Activated T-cell treated with anti-CD3 and anti-CD28 coated beads, Interleukin-2, amount 50 U/mL, for 72 hours (primary cell): Measurements from ENCODE around the gene ANKRD55. TPM values are rescaled to one million over a fixed set of nuclear protein-coding genes. Genes with fewer than 3 reads are reported as not detected.
"Not testable (repeated sequence)": the region's sequence is repeated elsewhere in the genome, so short reads cannot be mapped to it uniquely, and the experiment has no call there.

ENCODE experiments used
- ATAC-seq, 2 donors: fragments of 150-1000 bp; cut with Tn5 transposase; replicated peaks in 1 of 2; 2 replicates each; pipeline ENCODE4 v1.10.0; 2021; ENCODE audit warnings: moderate library complexity in 2 of 2, mild to moderate bottlenecking in 1 of 2
- DNase-seq, 2 donors: peaks; one replicate each; pipeline ENCODE4 v3.0.0; 2021 to 2022; ENCODE audit warnings: mixed read lengths in 1 of 2
- H3K27ac Mint-ChIP-seq: one replicate; pipeline ENCODE4 v1.8.0; 2022; ENCODE audit warnings: mild to moderate bottlenecking, moderate library complexity, mixed read lengths
- H3K27me3 Mint-ChIP-seq: one replicate; pipeline ENCODE4 v1.8.0; 2022; ENCODE audit warnings: low read depth, mixed read lengths
- H3K36me3 Mint-ChIP-seq, 2 donors: one replicate each; pipeline ENCODE4 v1.8.0; 2022; ENCODE audit warnings: mixed read lengths in 2 of 2, mild to moderate bottlenecking in 1 of 2; ENCODE audit not compliant: insufficient read depth in 2 of 2
- H3K4me1 Mint-ChIP-seq: one replicate; pipeline ENCODE4 v1.8.0; 2022; ENCODE audit warnings: low read depth, mixed read lengths
- H3K4me3 Mint-ChIP-seq, 2 donors: one replicate each; pipeline ENCODE4 v1.8.0; 2022; ENCODE audit warnings: mild to moderate bottlenecking in 2 of 2, mixed read lengths in 2 of 2, moderate library complexity in 2 of 2
- H3K9me3 Mint-ChIP-seq, 2 donors: one replicate each; pipeline ENCODE4 v1.8.0; 2022; ENCODE audit warnings: mixed read lengths in 2 of 2
- total RNA-seq, 2 donors: library from RNA; stranded (reverse); gene quantifications; one replicate each; pipeline ENCODE4 v1.2.3, GENCODE V29; 2022

The ANKRD55 gene
- total RNA-seq, 2 donors from 2014 or later, result 0.74 to 3.4 TPM

- Mint-ChIP-seq H3K9me3 (no peaks in the 10 kb centered on the region), H3K27me3 (peaks cover 9% of the 10 kb centered on the region), H3K4me3 (no peak overlapping the region), H3K36me3 (no peaks in the 10 kb centered on the region), H3K27ac (no peak overlapping the region), H3K4me1 (peaks cover 25% of the 10 kb centered on the region)
- ATAC-seq, result no peak
- no peak for DNase-seq
These were observed 34.7 kb upstream of the ANKRD55 start for GRCh38 chr5:56267856-56268255.

DNA sequence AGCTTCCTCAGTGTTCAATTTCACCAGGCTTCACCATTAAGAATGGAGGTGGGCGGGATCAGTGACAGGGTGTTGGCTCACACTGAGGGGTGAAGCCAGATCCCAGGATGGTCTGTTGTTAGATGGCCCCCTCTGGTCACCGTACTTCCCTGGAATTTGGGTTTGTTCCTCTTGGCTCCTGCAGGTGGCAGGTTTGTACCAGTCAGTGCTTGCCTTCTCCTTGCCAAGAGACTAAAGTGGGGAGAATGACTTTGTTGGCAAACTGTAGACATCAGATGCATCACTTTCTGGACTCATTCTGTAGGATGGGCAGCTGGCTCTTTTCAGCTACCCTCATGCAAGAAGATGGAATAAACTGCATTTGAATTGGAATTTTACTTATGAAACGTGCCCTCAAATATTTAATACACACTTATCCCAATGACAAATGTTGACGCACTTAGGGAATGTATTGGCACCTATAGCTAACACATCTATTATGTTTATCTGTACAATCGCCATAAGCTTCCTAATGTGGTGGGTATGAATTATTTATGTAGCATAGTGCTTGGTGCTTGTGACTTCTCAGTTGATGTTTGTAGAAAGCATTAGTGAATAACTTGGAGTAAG lies 31.4 kb upstream of the ANKRD55 start:
- H3K4me1 Mint-ChIP-seq, result peaks cover 5% of the 10 kb centered on the region
- DNase-seq (peak in 1 of 2 donors; percentile 17), ATAC-seq (peak; percentile 25 to 42)
- no peak overlapping the region for H3K27ac Mint-ChIP-seq
- H3K27me3 Mint-ChIP-seq, result peaks cover 13% of the 10 kb centered on the region
- no peaks in the 10 kb centered on the region for H3K9me3 Mint-ChIP-seq
- H3K36me3 Mint-ChIP-seq, result no peaks in the 10 kb centered on the region
- no peak overlapping the region for H3K4me3 Mint-ChIP-seq

- H3K4me1 Mint-ChIP-seq, result no peaks in the 10 kb centered on the region
- H3K4me3 Mint-ChIP-seq, result no peak overlapping the region
- H3K27ac Mint-ChIP-seq, result no peak overlapping the region
- ATAC-seq, result no peak
- no peaks in the 10 kb centered on the region for H3K36me3 Mint-ChIP-seq
- peaks cover 12% of the 10 kb centered on the region for H3K27me3 Mint-ChIP-seq
- DNase-seq, result no peak
- no peaks in the 10 kb centered on the region for H3K9me3 Mint-ChIP-seq
These were observed 29.1 kb upstream of the ANKRD55 start for GRCh38 chr5:56262279-56262678.

GRCh38 chr5:56259002-56259511 lies 25.9 kb upstream of the ANKRD55 start:
- DNase-seq, result peak; percentile 11 to 28
- peak; percentile 97 to 99 for ATAC-seq
- Mint-ChIP-seq H3K36me3 (no peaks in the 10 kb centered on the region), H3K4me1 (no peaks in the 10 kb centered on the region), H3K9me3 (no peaks in the 10 kb centered on the region), H3K4me3 (peak overlapping the region; percentile 40 to 46), H3K27me3 (peaks cover 22% of the 10 kb centered on the region), H3K27ac (no peak overlapping the region)

GRCh38 chr5:56257763-56258529 lies 24.8 kb upstream of the ANKRD55 start:
- not testable (repeated sequence) for H3K27ac Mint-ChIP-seq

DNA sequence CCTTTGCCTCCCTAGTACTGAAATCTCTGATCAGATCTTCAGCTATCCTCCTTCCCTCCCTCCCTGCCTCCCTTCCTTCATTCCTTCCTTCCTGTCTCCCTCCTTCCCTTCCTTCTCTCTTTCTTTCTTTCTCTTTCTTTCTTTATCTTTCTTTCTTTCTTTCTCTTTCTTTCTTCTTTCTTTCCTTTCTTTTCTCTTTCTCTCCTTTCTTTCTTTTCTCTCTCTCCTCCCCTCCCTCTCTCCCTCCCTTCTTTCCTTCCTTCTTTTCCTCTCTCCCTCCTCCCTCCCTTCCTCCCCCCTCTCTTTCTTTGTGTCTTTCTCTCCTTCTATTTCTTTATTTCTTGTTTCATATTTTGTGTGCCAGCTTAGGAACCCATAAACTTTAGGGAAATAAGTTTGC lies 23.9 kb upstream of the ANKRD55 start:
- no peak for DNase-seq
- Mint-ChIP-seq H3K27me3 (peaks cover 16% of the 10 kb centered on the region), H3K4me1 (no peaks in the 10 kb centered on the region)

More at GRCh38 chr5:56257763-56258529, 24.8 kb upstream of the ANKRD55 start:
- H3K9me3 Mint-ChIP-seq, DNase-seq, ATAC-seq, H3K36me3 Mint-ChIP-seq, H3K4me3 Mint-ChIP-seq, H3K4me1 Mint-ChIP-seq: not testable (repeated sequence)
- H3K27me3 Mint-ChIP-seq, result peaks cover 22% of the 10 kb centered on the region

GRCh38 chr5:56255502-56255901 lies 22.4 kb upstream of the ANKRD55 start:
- H3K27me3 Mint-ChIP-seq, result peaks cover 16% of the 10 kb centered on the region
- no peak for DNase-seq
- H3K4me1 Mint-ChIP-seq, result peaks cover 5% of the 10 kb centered on the region
- H3K4me3 Mint-ChIP-seq, result no peak overlapping the region
- no peak overlapping the region for H3K27ac Mint-ChIP-seq
- ATAC-seq, result no peak
- H3K9me3 Mint-ChIP-seq, result no peaks in the 10 kb centered on the region
- no peaks in the 10 kb centered on the region for H3K36me3 Mint-ChIP-seq

More for the DNA sequence above, 23.9 kb upstream of the ANKRD55 start:
- no peaks in the 10 kb centered on the region for H3K36me3 Mint-ChIP-seq
- no peak overlapping the region for H3K27ac Mint-ChIP-seq
- ATAC-seq, result no peak
- no peaks in the 10 kb centered on the region for H3K9me3 Mint-ChIP-seq
- no peak overlapping the region for H3K4me3 Mint-ChIP-seq

DNA sequence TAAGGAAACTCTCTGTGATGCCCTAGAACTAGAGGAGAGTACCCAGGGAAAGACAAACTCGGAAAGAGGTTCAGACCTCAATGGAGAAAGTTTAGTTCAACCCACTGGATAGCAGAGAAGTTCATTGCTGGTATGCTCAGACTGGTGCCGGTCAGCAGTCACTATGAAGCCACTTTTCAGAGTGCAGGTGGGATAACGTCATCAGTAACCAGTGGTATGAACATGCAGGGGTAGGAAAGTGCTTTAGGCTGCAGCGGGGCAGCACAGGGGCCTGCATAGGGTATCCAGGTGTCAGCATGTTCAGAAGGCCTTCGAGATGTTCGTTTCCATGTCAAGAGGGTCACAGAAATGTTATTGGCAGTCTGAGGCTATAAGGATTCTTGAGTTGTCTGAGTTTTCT lies 20.8 kb upstream of the ANKRD55 start:
- peaks cover 0 to under 1% of the 10 kb centered on the region in 2 donors for H3K36me3 Mint-ChIP-seq
- peaks cover 16% of the 10 kb centered on the region for H3K27me3 Mint-ChIP-seq
- H3K27ac Mint-ChIP-seq, result no peak overlapping the region
- H3K4me1 Mint-ChIP-seq, result peaks cover 5% of the 10 kb centered on the region
- DNase-seq (no peak), ATAC-seq (no peak)
- no peak overlapping the region for H3K4me3 Mint-ChIP-seq
- no peaks in the 10 kb centered on the region for H3K9me3 Mint-ChIP-seq

- Mint-ChIP-seq H3K36me3 (peaks cover 0 to 5% of the 10 kb centered on the region in 2 donors), H3K4me1 (peaks cover 5% of the 10 kb centered on the region), H3K4me3 (no peak overlapping the region), H3K27ac (no peak overlapping the region), H3K27me3 (peaks cover 16% of the 10 kb centered on the region), H3K9me3 (no peaks in the 10 kb centered on the region)
- ATAC-seq (no peak), DNase-seq (no peak)
These were observed 20.0 kb upstream of the ANKRD55 start for GRCh38 chr5:56253126-56253525.

DNA sequence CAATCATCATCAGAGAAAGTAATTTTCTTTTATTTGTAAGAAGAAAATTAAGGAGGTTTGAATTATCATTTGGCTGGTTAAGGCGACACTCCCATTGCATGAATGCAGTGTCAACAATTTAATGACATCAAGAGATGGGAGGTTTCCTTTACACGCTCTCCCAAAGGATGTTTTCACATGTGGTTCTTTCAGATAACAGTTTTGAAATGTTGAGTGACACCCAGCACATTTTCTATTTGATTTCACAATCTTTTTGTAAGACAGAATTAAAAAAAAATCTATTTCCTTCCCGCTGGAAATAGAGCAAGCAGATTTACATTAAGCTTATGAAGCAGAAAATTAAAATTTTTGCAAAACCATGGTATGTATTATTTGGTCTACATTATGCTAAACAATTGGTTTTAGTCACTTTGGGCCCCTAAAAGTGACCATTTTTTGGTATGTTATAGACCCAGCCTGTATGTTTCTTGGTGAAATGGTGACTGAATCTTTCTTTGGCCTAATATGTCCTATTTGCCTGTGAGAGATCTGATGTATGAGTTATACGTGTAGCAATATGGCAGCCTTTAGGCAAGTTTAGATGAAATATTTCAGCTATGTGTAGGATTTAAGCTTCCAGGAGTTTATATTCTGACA lies 18.9 kb upstream of the ANKRD55 start:
- Mint-ChIP-seq H3K27me3 (peaks cover 11% of the 10 kb centered on the region), H3K4me1 (peaks cover 5% of the 10 kb centered on the region), H3K36me3 (peaks cover 0 to 5% of the 10 kb centered on the region in 2 donors), H3K27ac (no peak overlapping the region), H3K9me3 (no peaks in the 10 kb centered on the region), H3K4me3 (no peak overlapping the region)
- DNase-seq (no peak), ATAC-seq (no peak)

- Mint-ChIP-seq H3K27ac (no peak overlapping the region), H3K4me1 (peaks cover 5% of the 10 kb centered on the region), H3K27me3 (peaks cover 5% of the 10 kb centered on the region), H3K36me3 (peaks cover 0 to 5% of the 10 kb centered on the region in 2 donors), H3K4me3 (no peak overlapping the region), H3K9me3 (no peaks in the 10 kb centered on the region)
- no peak for DNase-seq
- no peak for ATAC-seq
These were observed 18.3 kb upstream of the ANKRD55 start for GRCh38 chr5:56251440-56251839.

DNA sequence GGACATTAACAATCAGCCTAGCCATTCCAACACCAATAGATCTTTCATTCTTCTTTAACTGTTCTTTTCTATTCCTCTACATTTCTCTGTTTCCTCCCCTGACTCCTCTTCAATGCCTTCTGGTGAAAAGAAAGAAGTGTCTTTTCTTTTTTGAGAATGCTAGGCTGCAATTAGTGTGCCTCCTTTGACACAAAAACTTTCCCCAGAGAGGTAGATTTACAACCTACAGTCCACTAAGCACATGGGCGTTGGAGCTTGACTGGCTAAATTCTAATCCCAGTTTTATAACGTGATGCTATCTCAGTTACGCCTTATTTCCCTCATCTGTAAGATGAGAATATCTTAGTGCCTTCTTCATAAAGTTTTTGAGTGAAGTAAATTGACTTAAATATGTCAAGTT lies 16.9 kb upstream of the ANKRD55 start:
- Mint-ChIP-seq H3K9me3 (no peaks in the 10 kb centered on the region), H3K4me3 (no peak overlapping the region), H3K36me3 (peaks cover 0 to 5% of the 10 kb centered on the region in 2 donors), H3K27ac (no peak overlapping the region), H3K27me3 (no peaks in the 10 kb centered on the region), H3K4me1 (peaks cover 5% of the 10 kb centered on the region)
- DNase-seq (no peak), ATAC-seq (no peak)

DNA sequence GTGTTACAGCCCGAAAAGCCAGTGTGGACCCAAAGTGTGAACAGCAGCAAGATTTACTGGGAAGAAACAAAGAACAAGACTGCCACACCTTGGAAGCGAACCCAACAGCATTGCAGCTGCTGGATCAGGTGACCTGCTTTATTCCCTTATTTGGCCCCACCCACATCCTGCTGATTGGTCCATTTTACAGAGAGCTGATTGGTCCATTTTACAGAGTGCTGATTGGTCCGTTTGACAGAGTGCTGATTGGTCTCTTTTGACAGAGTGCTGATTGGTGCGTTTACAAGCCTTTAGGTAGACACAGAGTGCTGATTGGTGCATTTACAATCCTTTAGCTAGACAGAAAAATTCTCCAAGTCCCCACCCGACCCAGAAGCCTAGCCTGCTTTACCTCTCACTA lies 16.0 kb upstream of the ANKRD55 start:
- not testable (repeated sequence) for ATAC-seq, DNase-seq, H3K9me3 Mint-ChIP-seq, H3K27me3 Mint-ChIP-seq, H3K27ac Mint-ChIP-seq, H3K36me3 Mint-ChIP-seq, H3K4me3 Mint-ChIP-seq, H3K4me1 Mint-ChIP-seq
